ENCODE results near the gene SH3PXD2B.
"Not testable (repeated sequence)": the region's sequence is repeated elsewhere in the genome, so short reads cannot be mapped to it uniquely, and the experiment has no call there.

Gene SH3PXD2B

GRCh38 chr5:172336676-172337285 lies 117.5 kb downstream of the SH3PXD2B start:
- peaks cover 47% of the 10 kb centered on the region for H3K4me1 ChIP-seq
- H3K36me3 ChIP-seq: no peaks in the 10 kb centered on the region; the same call in 1 of the 2 replicates
- peak overlapping the region; percentile 86 for H3K4me2 ChIP-seq

GRCh38 chr5:172336264-172336663 lies 118.1 kb downstream of the SH3PXD2B start:
- Histone ChIP-seq H3K4me1 (peaks cover 47% of the 10 kb centered on the region), H3K9ac (no peak overlapping the region), H3K27me3 (no peaks in the 10 kb centered on the region), H3K36me3 (no peaks in the 10 kb centered on the region; the same call in 1 of the 2 replicates), H3K9me3 (no peaks in the 10 kb centered on the region), H3K4me3 (no peak overlapping the region), H3K4me2 (peak overlapping the region; percentile 86), H3K27ac (no peak overlapping the region), H4K20me1 (peaks cover 14% of the 10 kb centered on the region; the same call in 1 of the 2 replicates)
- no peak for TF ChIP-seq Cebpa-rat (IDR thresholded peaks at IDR 0.05)

More at GRCh38 chr5:172336676-172337285, 117.5 kb downstream of the SH3PXD2B start:
- no peaks in the 10 kb centered on the region for H3K27me3 ChIP-seq
- 0 out of 2 replicates have a peak overlapping the region, but pooled peaks have one; percentile 38 for H3K9ac ChIP-seq
- H3K4me3 ChIP-seq: no peak overlapping the region
- peaks cover 14% of the 10 kb centered on the region; the same call in 1 of the 2 replicates for H4K20me1 ChIP-seq
- no peak for TF ChIP-seq Cebpa-rat (IDR thresholded peaks at IDR 0.05)
- H3K9me3 ChIP-seq: no peaks in the 10 kb centered on the region
- H3K27ac ChIP-seq: no peak overlapping the region; the same call in 1 of the 2 replicates

- Histone ChIP-seq H3K4me3 (no peak overlapping the region), H3K4me1 (peaks cover 47% of the 10 kb centered on the region), H3K27ac (no peak overlapping the region), H3K4me2 (peak overlapping the region; percentile 86), H3K9me3 (no peaks in the 10 kb centered on the region), H4K20me1 (peaks cover 14% of the 10 kb centered on the region; the same call in 1 of the 2 replicates), H3K36me3 (no peaks in the 10 kb centered on the region; the same call in 1 of the 2 replicates), H3K9ac (no peak overlapping the region), H3K27me3 (no peaks in the 10 kb centered on the region)
- TF ChIP-seq Cebpa-rat (IDR thresholded peaks at IDR 0.05): no peak
Measured at GRCh38 chr5:172335721-172336120, 118.6 kb downstream of the SH3PXD2B start.

DNA sequence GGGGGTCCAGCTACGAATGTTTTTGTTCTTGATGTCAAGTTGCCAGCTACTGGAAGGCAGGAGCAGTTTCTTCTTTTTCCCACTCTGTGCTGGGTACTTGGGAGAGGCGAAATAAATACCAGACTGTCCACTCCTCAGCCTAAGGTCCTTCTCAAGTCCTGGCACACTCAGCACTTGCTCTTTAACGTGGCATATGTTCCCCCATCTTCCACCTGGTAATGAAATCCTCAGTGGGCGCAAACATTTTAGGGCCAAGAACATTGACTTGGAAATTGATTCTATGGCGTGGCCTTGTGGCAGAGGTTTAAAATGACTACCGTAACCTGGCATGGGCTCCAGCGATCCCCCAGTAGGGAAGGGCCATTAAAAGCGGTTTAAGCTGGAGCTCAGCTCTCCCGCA lies 119.7 kb downstream of the SH3PXD2B start:
- peaks cover 44% of the 10 kb centered on the region for H3K4me1 ChIP-seq
- H3K36me3 ChIP-seq: no peaks in the 10 kb centered on the region; the same call in 1 of the 2 replicates
- H3K4me2 ChIP-seq: no peak overlapping the region
- H3K9ac ChIP-seq: no peak overlapping the region
- no peak for TF ChIP-seq Cebpa-rat (IDR thresholded peaks at IDR 0.05)
- H3K27ac ChIP-seq: no peak overlapping the region
- no peaks in the 10 kb centered on the region for H3K9me3 ChIP-seq
- H3K27me3 ChIP-seq: no peaks in the 10 kb centered on the region
- no peak overlapping the region for H3K4me3 ChIP-seq
- peaks cover 14% of the 10 kb centered on the region; the same call in 1 of the 2 replicates for H4K20me1 ChIP-seq

DNA sequence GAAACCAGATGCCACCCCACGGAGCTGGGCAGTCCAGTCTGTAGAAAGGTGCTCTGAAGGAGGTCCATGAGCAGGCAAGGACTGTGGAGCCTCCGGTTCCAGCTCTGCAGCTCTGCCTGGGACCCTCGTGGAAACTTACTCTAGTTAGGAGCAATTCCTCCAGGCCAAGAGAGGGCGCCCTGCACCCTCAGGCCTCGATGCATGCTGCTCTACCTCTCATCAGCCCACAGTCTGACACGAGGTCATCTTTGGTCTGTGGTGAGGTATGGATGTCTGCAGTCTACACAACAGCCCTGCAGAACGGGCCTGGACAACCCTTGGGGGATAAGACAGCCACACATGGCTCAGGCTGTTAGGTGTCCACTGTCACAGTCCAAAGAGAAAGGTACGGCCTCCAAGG lies 120.1 kb downstream of the SH3PXD2B start:
- no peak overlapping the region for H3K27ac ChIP-seq
- no peak overlapping the region for H3K4me2 ChIP-seq
- H3K4me1 ChIP-seq: peaks cover 40% of the 10 kb centered on the region
- H3K9me3 ChIP-seq: no peaks in the 10 kb centered on the region
- H3K36me3 ChIP-seq: no peaks in the 10 kb centered on the region; the same call in 1 of the 2 replicates
- TF ChIP-seq Cebpa-rat (IDR thresholded peaks at IDR 0.05): no peak
- H3K9ac ChIP-seq: no peak overlapping the region
- H3K27me3 ChIP-seq: no peaks in the 10 kb centered on the region
- no peak overlapping the region for H3K4me3 ChIP-seq
- H4K20me1 ChIP-seq: peaks cover 14% of the 10 kb centered on the region; the same call in 1 of the 2 replicates

DNA sequence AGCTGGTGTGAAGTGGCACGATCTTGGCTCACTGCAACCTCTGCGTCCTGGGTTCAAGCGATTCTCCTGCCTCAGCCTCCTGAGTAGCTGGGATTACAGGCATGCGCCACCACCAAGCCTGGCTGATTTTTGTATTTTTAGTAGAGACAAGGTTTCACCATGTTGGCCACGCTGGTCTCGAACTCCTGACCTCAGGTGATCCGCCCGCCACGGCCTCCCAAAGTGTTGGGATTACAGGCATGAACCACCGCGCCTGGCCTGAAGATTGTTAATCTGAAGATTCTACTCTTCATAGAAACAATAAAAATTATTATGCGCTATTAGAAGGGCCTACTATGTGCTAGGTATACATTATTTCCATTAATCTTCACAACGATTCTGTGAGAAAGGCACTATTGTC lies 127.4 kb downstream of the SH3PXD2B start:
- peaks cover 19% of the 10 kb centered on the region for H3K4me1 ChIP-seq
- H4K20me1 ChIP-seq, H3K36me3 ChIP-seq, H3K9ac ChIP-seq, H3K4me2 ChIP-seq, H3K9me3 ChIP-seq, H3K4me3 ChIP-seq, H3K27ac ChIP-seq, H3K27me3 ChIP-seq: not testable (repeated sequence)

DNA sequence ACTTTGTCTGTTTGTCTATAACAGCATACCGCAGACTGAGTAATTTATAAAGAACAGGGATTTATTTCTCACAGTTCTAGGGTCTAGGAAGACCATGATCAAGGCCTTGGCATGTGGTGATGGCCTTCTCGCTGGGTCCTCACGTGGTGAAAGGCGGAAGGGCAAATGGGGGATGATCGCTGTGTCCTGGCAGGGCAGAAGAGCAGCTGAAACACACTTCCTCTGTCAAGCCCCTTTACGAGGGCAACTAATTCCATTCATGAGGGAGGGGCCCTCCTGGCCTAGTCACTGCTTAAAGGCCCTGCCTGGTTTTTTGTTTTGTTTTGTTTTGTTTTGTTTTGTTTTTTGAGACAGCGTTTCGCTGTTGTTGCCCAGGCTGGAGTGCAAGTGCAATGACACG lies 128.9 kb downstream of the SH3PXD2B start:
- H3K36me3 ChIP-seq: no peaks in the 10 kb centered on the region
- no peak overlapping the region for H3K9ac ChIP-seq
- H3K4me3 ChIP-seq: no peak overlapping the region
- no peak overlapping the region for H3K27ac ChIP-seq
- H3K4me1 ChIP-seq: peaks cover 33% of the 10 kb centered on the region
- no peak for TF ChIP-seq Cebpa-rat (IDR thresholded peaks at IDR 0.05)
- no peak overlapping the region for H3K4me2 ChIP-seq
- no peaks in the 10 kb centered on the region for H3K27me3 ChIP-seq
- no peaks in the 10 kb centered on the region for H3K9me3 ChIP-seq
- H4K20me1 ChIP-seq: no peaks in the 10 kb centered on the region

GRCh38 chr5:172322028-172322965 lies 132.0 kb downstream of the SH3PXD2B start:
- TF ChIP-seq Cebpa-rat (IDR thresholded peaks at IDR 0.05): no peak
- H3K27me3 ChIP-seq: no peaks in the 10 kb centered on the region
- H3K27ac ChIP-seq: peak overlapping the region; percentile 41; the same call in 1 of the 2 replicates

DNA sequence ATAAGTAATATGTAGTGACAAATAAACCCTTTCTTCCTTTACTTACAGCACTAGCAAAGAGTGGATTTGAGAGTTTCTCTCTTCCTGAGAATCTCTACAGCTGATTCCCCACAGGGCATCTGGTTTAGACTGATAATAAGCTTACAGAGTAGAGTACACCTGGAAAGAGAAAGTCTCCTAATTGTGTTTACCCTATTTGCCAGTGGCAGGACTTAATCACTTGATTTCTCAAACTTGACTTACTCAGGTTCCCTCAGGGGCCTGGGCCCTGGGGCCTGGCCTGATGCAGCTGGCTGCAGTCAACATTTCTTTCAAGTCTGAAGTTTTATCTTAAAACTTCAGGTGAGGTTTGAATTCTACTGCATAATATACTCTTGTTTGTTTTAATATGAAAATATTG lies 132.7 kb downstream of the SH3PXD2B start:
- Histone ChIP-seq H3K27me3 (no peaks in the 10 kb centered on the region), H3K9ac (no peak overlapping the region), H3K4me2 (peak overlapping the region; percentile 85), H3K36me3 (no peaks in the 10 kb centered on the region), H3K4me1 (peaks cover 51% of the 10 kb centered on the region), H4K20me1 (no peaks in the 10 kb centered on the region), H3K4me3 (no peak overlapping the region), H3K27ac (peak overlapping the region; percentile 41; the same call in 1 of the 2 replicates), H3K9me3 (no peaks in the 10 kb centered on the region)
- TF ChIP-seq Cebpa-rat (IDR thresholded peaks at IDR 0.05): no peak

More at GRCh38 chr5:172322028-172322965, 132.0 kb downstream of the SH3PXD2B start:
- H3K4me2 ChIP-seq: peak overlapping the region; percentile 85
- H3K4me3 ChIP-seq: no peak overlapping the region
- H3K4me1 ChIP-seq: peaks cover 51% of the 10 kb centered on the region
- H3K9ac ChIP-seq: peak overlapping the region; percentile 48; the same call in 1 of the 2 replicates
- no peaks in the 10 kb centered on the region for H3K36me3 ChIP-seq
- no peaks in the 10 kb centered on the region for H3K9me3 ChIP-seq
- H4K20me1 ChIP-seq: no peaks in the 10 kb centered on the region
